Gastrocnemius medialis (tissue), 4 donors: ENCODE data around the gene IL17C.

Experiments used
- CTCF ChIP-seq, 5 experiments: fragments of 450-650 bp in 3 of 5; fragments of 200-600 bp in 2 of 5; sonication (generic) in 2 of 5; IDR thresholded peaks in 4 of 5; conservative IDR thresholded peaks in 1 of 5; 1 replicate in 4 of 5; 2 replicates in 1 of 5; pipeline ENCODE4 v1.5.1; 2016 to 2019; ENCODE audit warnings: antibody characterized with exemption in 5 of 5, mild to moderate bottlenecking in 3 of 5, moderate library complexity in 3 of 5
- POLR2A ChIP-seq, 2 donors: fragments of 450-650 bp; IDR thresholded peaks; one replicate each; pipeline ENCODE4 v1.6.1; 2017; ENCODE audit warnings: antibody characterized with exemption in 2 of 2, mild to moderate bottlenecking in 2 of 2, moderate library complexity in 2 of 2

GRCh38 chr16:88617268-88618031 is 20.9 kb upstream of the IL17C start:
- no peak for TF ChIP-seq CTCF (IDR thresholded peaks at IDR 0.05 in 4 of 5, conservative IDR thresholded peaks at IDR 0.05 in 1 of 5)
- TF ChIP-seq POLR2A (IDR thresholded peaks at IDR 0.05) = no peak
